Ovary (tissue), 9 donors: ENCODE results near the gene MPHOSPH6. TPM values are rescaled to one million over a fixed set of nuclear protein-coding genes. Genes with fewer than 3 reads are reported as not detected.

Experiments used
- DNase-seq, 5 donors: peaks; one replicate each; pipeline ENCODE4 v3.0.0-alpha.2; 2019 to 2020
- H3K27ac ChIP-seq, 2 donors: fragments of 200-600 bp; one replicate each; pipeline versions ENCODE4 v1.5.1 to v1.8.0; 2019 to 2022
- H3K27me3 ChIP-seq: fragments of 200-600 bp; one replicate; pipeline ENCODE4 v1.8.0; 2022
- H3K36me3 ChIP-seq: fragments of 200-600 bp; sonication (generic); one replicate; pipeline ENCODE4 v1.5.1; 2019
- H3K4me1 ChIP-seq: one replicate; pipeline ENCODE4 v1.8.1; 2013; ENCODE audit warnings: mild to moderate bottlenecking, moderate library complexity; ENCODE audit not compliant: insufficient read depth
- H3K4me3 ChIP-seq: fragments of 200-600 bp; sonication (generic); one replicate; pipeline ENCODE4 v1.5.1; 2017
- H3K9me3 ChIP-seq, 2 donors: fragments of 200-600 bp in 1 of 2; sonication (generic) in 1 of 2; one replicate each; pipeline versions ENCODE4 v1.5.1 to v1.8.1; 2013 to 2019; ENCODE audit warnings: mild to moderate bottlenecking in 1 of 2, moderate library complexity in 1 of 2
- EP300 ChIP-seq: sonication (generic); formaldehyde crosslinking; IDR thresholded peaks from one replicate; pipeline ENCODE4 v1.6.1; 2017; ENCODE audit warnings: antibody characterized with exemption
- POLR2A ChIP-seq: fragments of 450-650 bp; IDR thresholded peaks from one replicate; pipeline ENCODE4 v1.6.1; 2017; ENCODE audit warnings: antibody characterized with exemption, mild to moderate bottlenecking, moderate library complexity
- WGBS, 3 donors: extraction: QIAGEN DNeasy Blood & Tissue Kit in 1 of 3; methylation state at CpG; one replicate each; pipeline versions ENCODE4 v1.1.5 to v1.1.7; 2013 to 2017; 5-methylcytosine and 5-hydroxymethylcytosine counted together
- intact Hi-C, 4 donors: fragments of 100-400 bp; cut with DNase I; formaldehyde crosslinking; loops; one replicate each; pipeline versions ENCODE4 v1.11.0 to v1.15.1; 2022 to 2023
- polyA plus RNA-seq, 2 donors: library from polyadenylated mRNA; stranded (reverse); fragments of 200-250 nt in 1 of 2; fragments of 350-450 nt in 1 of 2; fragmentation: Illumina TruSeq in 1 of 2; extraction: RNeasy Lipid Tissue Mini Kit (QIAGEN cat#74804) in 1 of 2; gene quantifications; one replicate each; pipeline ENCODE4 v1.2.3, GENCODE V29; 2013 to 2014
- total RNA-seq, 7 donors: library from RNA; depleted of rRNA in 2 of 7; stranded (reverse); fragments of >200 nt in 2 of 7; fragmentation: NEBNext Ultra II Directional in 3 of 7; extraction: Animal tissue kit (Norgen Biotek cat#: 25700) in 3 of 7; gene quantifications; one replicate each; pipeline versions ENCODE4 v1.1.0 to v1.2.4, GENCODE V29; 2016 to 2023
- TF ChIP-seq, protein P1 (sequence below), 3 donors: fragments of 450-650 bp in 2 of 3; fragments of 200-600 bp in 1 of 3; IDR thresholded peaks; one replicate each; pipeline versions ENCODE4 v1.5.1 to v1.8.0; 2016 to 2022; ENCODE audit warnings: antibody characterized with exemption in 3 of 3, mild to moderate bottlenecking in 1 of 3
- donor health status: DM: no; HTN: no; CAD: no; lungs with moderate emphysema.
- donor health status: DM: no; HTN: no; CAD: no.
- donor health status: Bipolar disorder and iron deficiency.
- donor health status: DM: yes; HTN: yes; CAD: no.
- donor health status: DM: no; HTN: no; CAD: no.
- donor health status: DM: yes; HTN: yes; CAD: no.

The MPHOSPH6 gene
- total and polyA plus RNA-seq, 9 donors = 7.1 to 41.3 (median 14.4) TPM

DNA sequence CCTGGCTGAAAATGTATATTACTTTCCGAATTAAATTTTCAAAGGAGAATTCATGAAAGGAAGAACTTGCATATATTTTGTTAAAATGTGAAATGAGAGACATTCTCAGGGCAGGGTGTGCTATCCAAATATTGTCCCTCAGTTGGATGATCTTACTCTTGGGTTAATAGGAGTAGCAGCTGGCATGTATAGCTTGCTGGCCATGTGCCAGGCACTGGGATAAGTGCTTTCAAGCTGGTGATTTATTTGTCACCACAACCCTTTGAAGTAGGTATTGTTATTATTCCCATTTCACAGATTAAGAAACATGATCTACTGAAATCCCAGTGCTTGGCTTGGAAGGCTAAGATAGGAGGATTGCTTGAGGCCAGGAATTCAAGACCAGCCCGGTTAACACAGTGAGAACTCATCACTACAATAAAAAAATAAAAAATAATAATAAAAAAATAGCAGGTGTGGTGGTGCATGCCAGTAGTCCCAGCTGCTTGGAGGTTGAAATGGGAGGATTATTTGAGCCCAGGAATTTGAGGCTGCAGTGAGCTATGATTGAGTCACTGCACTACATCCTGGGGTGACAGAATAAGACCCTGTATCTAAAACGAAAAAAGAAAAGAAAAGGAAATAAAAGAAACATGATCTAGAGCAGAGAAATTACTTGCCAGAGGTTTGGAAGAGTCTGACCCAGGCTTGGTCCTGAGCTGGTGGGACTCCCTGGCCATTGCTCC is 11.6 kb upstream of the MPHOSPH6 start:
- TF ChIP-seq POLR2A = no peak
- no peak for TF ChIP-seq EP300
- TF ChIP-seq, protein P1, sequence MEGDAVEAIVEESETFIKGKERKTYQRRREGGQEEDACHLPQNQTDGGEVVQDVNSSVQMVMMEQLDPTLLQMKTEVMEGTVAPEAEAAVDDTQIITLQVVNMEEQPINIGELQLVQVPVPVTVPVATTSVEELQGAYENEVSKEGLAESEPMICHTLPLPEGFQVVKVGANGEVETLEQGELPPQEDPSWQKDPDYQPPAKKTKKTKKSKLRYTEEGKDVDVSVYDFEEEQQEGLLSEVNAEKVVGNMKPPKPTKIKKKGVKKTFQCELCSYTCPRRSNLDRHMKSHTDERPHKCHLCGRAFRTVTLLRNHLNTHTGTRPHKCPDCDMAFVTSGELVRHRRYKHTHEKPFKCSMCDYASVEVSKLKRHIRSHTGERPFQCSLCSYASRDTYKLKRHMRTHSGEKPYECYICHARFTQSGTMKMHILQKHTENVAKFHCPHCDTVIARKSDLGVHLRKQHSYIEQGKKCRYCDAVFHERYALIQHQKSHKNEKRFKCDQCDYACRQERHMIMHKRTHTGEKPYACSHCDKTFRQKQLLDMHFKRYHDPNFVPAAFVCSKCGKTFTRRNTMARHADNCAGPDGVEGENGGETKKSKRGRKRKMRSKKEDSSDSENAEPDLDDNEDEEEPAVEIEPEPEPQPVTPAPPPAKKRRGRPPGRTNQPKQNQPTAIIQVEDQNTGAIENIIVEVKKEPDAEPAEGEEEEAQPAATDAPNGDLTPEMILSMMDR (IDR thresholded peaks at IDR 0.05) = no peak
- 37 to 57% (median 52%) methylated on average over 3 of the region's 3 CpGs for WGBS, 3 donors
- Histone ChIP-seq H3K4me1 (no peaks in the 10 kb centered on the region), H3K4me3 (no peak overlapping the region), H3K27ac (no peak overlapping the region), H3K36me3 (no peaks in the 10 kb centered on the region), H3K9me3 (no peaks in the 10 kb centered on the region), H3K27me3 (no peaks in the 10 kb centered on the region)
- intact Hi-C loops = no loop called here
- no peak for DNase-seq

DNA sequence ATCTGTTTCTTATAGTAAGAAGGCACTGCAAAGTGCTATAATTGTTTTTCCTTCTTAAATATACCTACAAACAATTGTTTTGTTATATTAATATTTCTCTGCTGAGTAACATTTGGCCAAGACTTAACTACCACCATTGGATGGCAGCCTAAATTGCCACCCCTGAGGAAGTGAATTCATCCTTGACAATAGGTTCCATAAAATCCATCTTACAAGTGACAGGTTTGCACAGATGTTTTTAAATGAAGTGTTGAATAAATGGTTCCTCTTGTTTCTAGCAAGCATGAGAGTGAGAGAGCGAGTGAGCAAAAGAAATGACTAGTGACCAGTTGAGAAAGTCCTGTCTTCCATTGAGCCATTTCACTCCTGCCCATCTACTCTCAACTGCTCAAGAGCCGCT is 8.3 kb upstream of the MPHOSPH6 start:
- no peak for TF ChIP-seq EP300
- TF ChIP-seq POLR2A = no peak
- TF ChIP-seq, protein P1 (IDR thresholded peaks at IDR 0.05) = no peak
- no peaks in the 10 kb centered on the region for H3K27me3 ChIP-seq
- no peaks in the 10 kb centered on the region for H3K9me3 ChIP-seq
- no peak overlapping the region for H3K4me3 ChIP-seq
- WGBS, 3 donors = 87 to 92% (median 88%) methylated on average over 2 of the region's 2 CpGs
- no peaks in the 10 kb centered on the region for H3K4me1 ChIP-seq
- no peak for DNase-seq
- H3K36me3 ChIP-seq = no peaks in the 10 kb centered on the region
- no peak overlapping the region for H3K27ac ChIP-seq
- intact Hi-C loops = no loop called here

DNA sequence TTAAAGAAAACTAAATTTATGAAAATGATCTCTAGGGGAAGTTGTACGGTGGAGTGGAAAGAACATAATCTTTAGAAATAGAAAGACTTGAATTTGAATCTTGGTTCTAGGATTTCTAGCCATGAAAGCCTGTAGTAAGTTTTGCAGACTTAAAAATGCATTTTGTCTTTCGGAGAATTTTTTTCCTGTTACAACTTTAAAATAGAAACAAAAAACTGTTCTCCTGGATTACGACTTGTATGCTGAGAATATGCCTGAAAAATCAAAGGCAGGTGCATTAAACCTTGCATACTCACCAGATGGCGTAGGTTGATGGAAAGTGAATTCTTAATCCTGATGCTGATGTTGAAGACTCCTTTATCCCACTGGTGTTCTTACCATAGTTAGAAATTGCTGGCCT is 7.5 kb upstream of the MPHOSPH6 start:
- 83 to 91% (median 87%) methylated on average over 4 of the region's 4 CpGs for whole genome bisulfite sequencing, 3 donors
- Histone ChIP-seq H3K4me3 (no peak overlapping the region), H3K27me3 (no peaks in the 10 kb centered on the region), H3K27ac (no peak overlapping the region), H3K9me3 (no peaks in the 10 kb centered on the region), H3K4me1 (no peaks in the 10 kb centered on the region), H3K36me3 (no peaks in the 10 kb centered on the region)
- no peak for DNase-seq
- intact Hi-C loops = no loop called here
- TF ChIP-seq EP300 = no peak
- no peak for TF ChIP-seq POLR2A
- TF ChIP-seq, protein P1 (IDR thresholded peaks at IDR 0.05) = no peak

DNA sequence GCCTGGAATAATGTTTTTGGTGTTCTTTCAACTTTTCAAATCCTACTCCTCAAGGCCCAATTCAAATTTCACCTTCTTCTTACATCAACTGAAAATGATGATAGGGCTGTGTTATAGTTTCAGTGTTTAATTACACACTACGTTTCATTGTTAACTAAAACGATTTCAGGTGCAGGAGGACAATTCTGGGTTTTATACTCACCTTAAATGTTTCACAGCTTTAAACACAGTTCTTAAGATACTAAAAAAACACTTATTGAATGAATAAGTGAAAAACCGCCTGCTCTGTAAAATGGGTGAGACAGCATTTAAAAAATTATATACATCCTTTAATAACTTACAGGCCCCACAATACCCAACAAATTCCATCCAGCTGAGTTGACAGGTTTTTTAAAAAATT is 6.2 kb upstream of the MPHOSPH6 start:
- Histone ChIP-seq H3K9me3 (no peaks in the 10 kb centered on the region), H3K27me3 (no peaks in the 10 kb centered on the region), H3K36me3 (no peaks in the 10 kb centered on the region), H3K27ac (no peak overlapping the region), H3K4me1 (no peaks in the 10 kb centered on the region), H3K4me3 (no peak overlapping the region)
- DNase-seq = no peak
- WGBS, 3 donors = 82 to 94% (median 90%) methylated on average over 3 of the region's 3 CpGs
- intact Hi-C loops = no loop called here
- TF ChIP-seq, protein P1 (IDR thresholded peaks at IDR 0.05) = no peak
- no peak for TF ChIP-seq POLR2A
- no peak for TF ChIP-seq EP300
